Kidney glomerular epithelial cell (primary cell): ENCODE measurements around the gene CRNN.

Experiments used
- DNase-seq: peaks from one replicate; lab custom pipeline; 2025; lab: John Stamatoyannopoulos, UW

CRNN gene

GRCh38 chr1:152413909-152414308, at the start of gene CRNN:
Gene CRNN (minus strand): TSS chr1:152414263. CDS start chr1:152412233, 2,030 bp downstream.
- DNase-seq: no peak

- no peak for DNase-seq
Measured at GRCh38 chr1:152462636-152463035, 48.6 kb upstream of the CRNN start.

- peak; percentile 50 for DNase-seq
Measured at GRCh38 chr1:152461544-152461943, 47.5 kb upstream of the CRNN start.

- no peak for DNase-seq
Measured at GRCh38 chr1:152460529-152460899, 46.5 kb upstream of the CRNN start.

- peak; percentile 59 for DNase-seq
Measured at GRCh38 chr1:152459596-152460528, 45.8 kb upstream of the CRNN start.

- DNase-seq: peak; percentile 84
Measured at GRCh38 chr1:152458384-152459185, 44.5 kb upstream of the CRNN start.

- no peak for DNase-seq
Measured at GRCh38 chr1:152457561-152457960, 43.5 kb upstream of the CRNN start.

GRCh38 chr1:152457071-152457470, 43.0 kb upstream of the CRNN start:
- no peak for DNase-seq

GRCh38 chr1:152451254-152451653, 37.2 kb upstream of the CRNN start:
- DNase-seq: no peak

- DNase-seq: no peak
Measured at GRCh38 chr1:152449661-152450060, 35.6 kb upstream of the CRNN start.

GRCh38 chr1:152448496-152448895, 34.4 kb upstream of the CRNN start:
- DNase-seq: no peak

GRCh38 chr1:152448095-152448494, 34.0 kb upstream of the CRNN start:
- no peak for DNase-seq

GRCh38 chr1:152447484-152447883, 33.4 kb upstream of the CRNN start:
- no peak for DNase-seq

- DNase-seq: peak; percentile 85
Measured at GRCh38 chr1:152444045-152444444, 30.0 kb upstream of the CRNN start.

- peak; percentile 70 for DNase-seq
Measured at GRCh38 chr1:152442765-152443164, 28.7 kb upstream of the CRNN start.

- DNase-seq: no peak
Measured at GRCh38 chr1:152442301-152442700, 28.2 kb upstream of the CRNN start.

GRCh38 chr1:152441756-152442155, 27.7 kb upstream of the CRNN start:
- no peak for DNase-seq

- DNase-seq: peak; percentile 69
Measured at GRCh38 chr1:152440635-152441471, 26.8 kb upstream of the CRNN start.

GRCh38 chr1:152436593-152437496, 22.8 kb upstream of the CRNN start:
- peak; percentile 37 for DNase-seq

- no peak for DNase-seq
Measured at GRCh38 chr1:152427458-152427857, 13.4 kb upstream of the CRNN start.

GRCh38 chr1:152426731-152427130, 12.7 kb upstream of the CRNN start:
- DNase-seq: no peak
